Transverse colon (tissue), 4 donors: ENCODE results near the gene GABRA5. TPM values are rescaled to one million over a fixed set of nuclear protein-coding genes. Genes with fewer than 3 reads are reported as not detected.

ENCODE experiments used
- DNase-seq: peaks from one replicate; pipeline ENCODE4 v3.0.0-alpha.2; 2019
- H3K27ac ChIP-seq, 4 donors: fragments of 200-600 bp; sonication (generic); 2 replicates each; pipeline ENCODE4 v1.5.1; 2016 to 2018; ENCODE audit warnings: inconsistent platforms in 4 of 4
- H3K27me3 ChIP-seq: fragments of 200-600 bp; sonication (generic); 2 replicates; pipeline ENCODE4 v1.5.1; 2017; ENCODE audit warnings: inconsistent platforms
- H3K36me3 ChIP-seq, 4 donors: fragments of 200-600 bp; sonication (generic); 2 replicates each; pipeline ENCODE4 v1.5.1; 2017 to 2019; ENCODE audit warnings: inconsistent platforms in 4 of 4
- H3K4me1 ChIP-seq, 4 donors: fragments of 200-600 bp; sonication (generic); 2 replicates each; pipeline ENCODE4 v1.5.1; 2017 to 2020; ENCODE audit warnings: inconsistent platforms in 4 of 4
- H3K4me3 ChIP-seq, 4 donors: fragments of 200-600 bp; sonication (generic); 1 replicate in 1 of 4; 2 replicates in 3 of 4; pipeline versions ENCODE4 v1.5.1 to v1.6.1; 2017 to 2019; ENCODE audit warnings: inconsistent platforms in 4 of 4
- H3K9me3 ChIP-seq, 2 donors: fragments of 200-600 bp; sonication (generic); 2 replicates each; pipeline ENCODE4 v1.5.1; 2017 to 2019; ENCODE audit warnings: inconsistent platforms in 2 of 2
- CTCF ChIP-seq, 5 experiments: fragments of 200-600 bp in 3 of 5; fragments of 450-650 bp in 2 of 5; sonication (generic) in 3 of 5; IDR thresholded peaks; 1 replicate in 2 of 5; 2 replicates in 3 of 5; pipeline ENCODE4 v1.5.1; 2016 to 2017; ENCODE audit warnings: antibody characterized with exemption in 5 of 5, inconsistent platforms in 3 of 5, mild to moderate bottlenecking in 2 of 5, moderate library complexity in 1 of 5
- EP300 ChIP-seq: sonication (generic); formaldehyde crosslinking; IDR thresholded peaks from one replicate; pipeline ENCODE4 v1.6.1; 2017; ENCODE audit warnings: antibody characterized with exemption, low read depth
- POLR2A ChIP-seq: fragments of 450-650 bp; IDR thresholded peaks from one replicate; pipeline ENCODE4 v1.6.1; 2016; ENCODE audit warnings: antibody characterized with exemption, mild to moderate bottlenecking, moderate library complexity
- POLR2AphosphoS5 ChIP-seq, 3 donors: sonication (generic); formaldehyde crosslinking; IDR thresholded peaks; one replicate each; pipeline ENCODE4 v1.6.1; 2016; ENCODE audit warnings: antibody characterized with exemption in 3 of 3
- WGBS, 2 donors: methylation state at CpG; one replicate each; pipeline ENCODE4 v1.1.5; 2018; ENCODE audit warnings: low coverage in 1 of 2; 5-methylcytosine and 5-hydroxymethylcytosine counted together
- in situ Hi-C, 4 donors: fragments of 200-750 bp; cut with MboI; loops; one replicate each; pipeline versions ENCODE4 v1.15.0 to v1.15.1; 2017; ENCODE audit warnings: low sequenced_read_pairs in 3 of 4, low pct_ligation_motif_present in 1 of 4, low pct_unique_long_range_greater_than_20kb in 1 of 4
- intact Hi-C: fragments of 100-400 bp; cut with DNase I; formaldehyde crosslinking; loops from one replicate; pipeline ENCODE4 v1.15.1; 2023; ENCODE audit warnings: low total_unique reads
- total RNA-seq, 4 donors: library from RNA; depleted of rRNA; stranded (reverse); fragments of >200 nt; gene quantifications; one replicate each; pipeline ENCODE4 v1.1.0, GENCODE V29; 2016

Gene GABRA5
- total RNA-seq, 4 donors from 2014 or later = not detected

GRCh38 chr15:26934848-26935247 is 68.0 kb downstream of the GABRA5 start:
- no peak for DNase-seq
- no peaks in the 10 kb centered on the region for H3K27me3 ChIP-seq
- TF ChIP-seq POLR2AphosphoS5 (IDR thresholded peaks at IDR 0.05) (no peak), POLR2A (no peak), CTCF (IDR thresholded peaks at IDR 0.05) (no peak), EP300 (no peak)
- no peaks in the 10 kb centered on the region for H3K9me3 ChIP-seq
- H3K4me1 ChIP-seq = no peaks in the 10 kb centered on the region
- H3K36me3 ChIP-seq = no peaks in the 10 kb centered on the region
- H3K27ac ChIP-seq = no peak overlapping the region
- intact Hi-C loops = no loop called here
- WGBS, 2 donors = 89% methylated on average over 6 of the region's 6 CpGs; no CpG with 5 or more reads in 1 of the 2 donors
- H3K4me3 ChIP-seq = no peak overlapping the region
- in situ Hi-C loops = no loop called here

- TF ChIP-seq POLR2A (no peak), CTCF (IDR thresholded peaks at IDR 0.05) (no peak), POLR2AphosphoS5 (IDR thresholded peaks at IDR 0.05) (no peak), EP300 (no peak)
- no peak overlapping the region for H3K4me3 ChIP-seq
- no peaks in the 10 kb centered on the region for H3K9me3 ChIP-seq
- WGBS, 2 donors = 88% methylated on average over 12 of the region's 12 CpGs; no CpG with 5 or more reads in 1 of the 2 donors
- intact Hi-C loops = no loop called here
- no peak overlapping the region for H3K27ac ChIP-seq
- in situ Hi-C loops = no loop called here
- no peak for DNase-seq
- H3K27me3 ChIP-seq = no peaks in the 10 kb centered on the region
- no peaks in the 10 kb centered on the region for H3K4me1 ChIP-seq
- H3K36me3 ChIP-seq = no peaks in the 10 kb centered on the region
Observed at GRCh38 chr15:26935322-26935721, 68.5 kb downstream of the GABRA5 start.

- 85% methylated on average over 5 of the region's 5 CpGs; no CpG with 5 or more reads in 1 of the 2 donors for WGBS, 2 donors
- H3K27ac ChIP-seq = no peak overlapping the region
- TF ChIP-seq POLR2A (no peak), CTCF (IDR thresholded peaks at IDR 0.05) (no peak), POLR2AphosphoS5 (IDR thresholded peaks at IDR 0.05) (no peak), EP300 (no peak)
- no peak for DNase-seq
- intact Hi-C loops = no loop called here
- H3K4me3 ChIP-seq = no peak overlapping the region
- no peaks in the 10 kb centered on the region for H3K9me3 ChIP-seq
- no peaks in the 10 kb centered on the region for H3K4me1 ChIP-seq
- in situ Hi-C loops = no loop called here
- H3K27me3 ChIP-seq = no peaks in the 10 kb centered on the region
- no peaks in the 10 kb centered on the region for H3K36me3 ChIP-seq
Observed at GRCh38 chr15:26936502-26936901, 69.6 kb downstream of the GABRA5 start.

- no peaks in the 10 kb centered on the region for H3K27me3 ChIP-seq
- no peak overlapping the region for H3K27ac ChIP-seq
- intact Hi-C loops (no loop called here), in situ Hi-C loops (no loop called here)
- no peaks in the 10 kb centered on the region for H3K36me3 ChIP-seq
- no peak for TF ChIP-seq EP300
- TF ChIP-seq POLR2AphosphoS5 (IDR thresholded peaks at IDR 0.05) = no peak
- TF ChIP-seq CTCF (IDR thresholded peaks at IDR 0.05) = no peak
- no peak for TF ChIP-seq POLR2A
- no peak for DNase-seq
- no peak overlapping the region for H3K4me3 ChIP-seq
- no peaks in the 10 kb centered on the region for H3K9me3 ChIP-seq
- H3K4me1 ChIP-seq = no peaks in the 10 kb centered on the region
- WGBS, 2 donors = 95% methylated on average over 7 of the region's 13 CpGs; no CpG with 5 or more reads in 1 of the 2 donors
Observed at GRCh38 chr15:26937134-26937533, 70.3 kb downstream of the GABRA5 start.
